ENCODE results near the gene TTC9C. TPM values are rescaled to one million over a fixed set of nuclear protein-coding genes. Genes with fewer than 3 reads are reported as not detected.

The TTC9C gene
- total and polyA plus RNA-seq, 11 donors = 7.4 to 23.5 (median 13.9) TPM

DNA sequence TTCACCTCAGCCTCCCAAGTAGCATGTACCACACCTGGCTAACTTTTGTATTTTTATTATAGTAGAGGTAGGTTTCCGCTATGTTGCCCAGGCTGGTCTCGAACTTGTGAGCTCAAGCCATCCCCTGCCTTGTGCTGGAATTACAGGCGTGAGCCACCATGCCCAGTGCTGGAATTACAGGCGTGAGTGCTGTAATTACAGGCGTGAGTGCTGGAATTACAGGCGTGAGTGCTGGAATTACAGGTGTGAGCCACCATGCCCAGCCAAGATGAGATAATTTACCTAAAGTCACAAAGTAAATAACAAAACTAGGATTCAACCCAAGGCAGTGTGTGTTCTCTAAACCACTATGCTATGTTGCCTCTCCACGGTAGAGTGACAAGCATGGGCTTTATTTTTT is 45.8 kb upstream of the TTC9C start:
- TF ChIP-seq POLR2A (IDR thresholded peaks at IDR 0.05) = no peak
- TF ChIP-seq, protein P1, sequence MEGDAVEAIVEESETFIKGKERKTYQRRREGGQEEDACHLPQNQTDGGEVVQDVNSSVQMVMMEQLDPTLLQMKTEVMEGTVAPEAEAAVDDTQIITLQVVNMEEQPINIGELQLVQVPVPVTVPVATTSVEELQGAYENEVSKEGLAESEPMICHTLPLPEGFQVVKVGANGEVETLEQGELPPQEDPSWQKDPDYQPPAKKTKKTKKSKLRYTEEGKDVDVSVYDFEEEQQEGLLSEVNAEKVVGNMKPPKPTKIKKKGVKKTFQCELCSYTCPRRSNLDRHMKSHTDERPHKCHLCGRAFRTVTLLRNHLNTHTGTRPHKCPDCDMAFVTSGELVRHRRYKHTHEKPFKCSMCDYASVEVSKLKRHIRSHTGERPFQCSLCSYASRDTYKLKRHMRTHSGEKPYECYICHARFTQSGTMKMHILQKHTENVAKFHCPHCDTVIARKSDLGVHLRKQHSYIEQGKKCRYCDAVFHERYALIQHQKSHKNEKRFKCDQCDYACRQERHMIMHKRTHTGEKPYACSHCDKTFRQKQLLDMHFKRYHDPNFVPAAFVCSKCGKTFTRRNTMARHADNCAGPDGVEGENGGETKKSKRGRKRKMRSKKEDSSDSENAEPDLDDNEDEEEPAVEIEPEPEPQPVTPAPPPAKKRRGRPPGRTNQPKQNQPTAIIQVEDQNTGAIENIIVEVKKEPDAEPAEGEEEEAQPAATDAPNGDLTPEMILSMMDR (IDR thresholded peaks at IDR 0.05) = no peak
- Histone ChIP-seq H3K36me3 (peaks cover 0 to 7% (median 5%) of the 10 kb centered on the region in 9 donors), H3K9me3 (no peaks in the 10 kb centered on the region), H3K4me1 (peaks cover 5 to 32% (median 20%) of the 10 kb centered on the region in 12 donors), H3K27me3 (peaks cover 0 to under 1% (median 0%) of the 10 kb centered on the region in 9 donors), H3K27ac (no peak overlapping the region), H3K4me3 (no peak overlapping the region)
- WGBS, 4 donors = 91 to 95% (median 94%) methylated on average over 7 of the region's 7 CpGs
- DNase-seq (no peak), ATAC-seq (no peak)
- intact Hi-C loops (cut with DNase I) = loop anchor here in 1 of 10 donors (2.0 kb wide), 1 partner anchor 22 kb away; no protein-coding TSS in a partner anchor

GRCh38 chr11:62687508-62688396 is 40.5 kb upstream of the TTC9C start:
- Histone ChIP-seq H3K36me3 (peaks cover 0 to 31% (median 26%) of the 10 kb centered on the region in 9 donors), H3K4me1 (peaks cover 0 to 26% (median 9%) of the 10 kb centered on the region in 12 donors), H3K9me3 (no peaks in the 10 kb centered on the region), H3K27ac (peak overlapping the region in 7 of 12 donors; percentile 29 to 76 (median 69)), H3K27me3 (peaks cover 0 to 7% (median 0%) of the 10 kb centered on the region in 9 donors), H3K4me3 (peak overlapping the region in 11 of 12 donors; percentile 4 to 55 (median 41))
- ATAC-seq = peak in 2 of 4 donors; percentile 36 to 38
- peak in 2 of 5 donors; percentile 51 to 67 for DNase-seq
- intact Hi-C loops (cut with DNase I) = no loop called here
- TF ChIP-seq, protein P1 (IDR thresholded peaks at IDR 0.05) = no peak
- no peak for TF ChIP-seq POLR2A (IDR thresholded peaks at IDR 0.05)
- 41 to 50% (median 45%) methylated on average over 28 to 74 of the region's 74 CpGs for WGBS, 4 donors

- TF ChIP-seq POLR2A (IDR thresholded peaks at IDR 0.05) = no peak
- TF ChIP-seq, protein P1 (IDR thresholded peaks at IDR 0.05) = no peak
- Histone ChIP-seq H3K36me3 (peaks cover 0 to 38% (median 33%) of the 10 kb centered on the region in 9 donors), H3K27ac (peak overlapping the region in 9 of 12 donors; percentile 40 to 76 (median 69)), H3K4me1 (peaks cover 0 to 26% (median 9%) of the 10 kb centered on the region in 12 donors), H3K27me3 (peaks cover 0 to 7% (median 0%) of the 10 kb centered on the region in 9 donors), H3K9me3 (no peaks in the 10 kb centered on the region), H3K4me3 (peak overlapping the region in 10 of 12 donors; percentile 6 to 55 (median 42))
- 62 to 74% (median 70%) methylated on average over 1 of the region's 1 CpG for WGBS, 4 donors
- intact Hi-C loops (cut with DNase I) = no loop called here
- DNase-seq (no peak), ATAC-seq (no peak)
Observed at GRCh38 chr11:62688491-62688890, 39.8 kb upstream of the TTC9C start.
